Endodermal cell (in vitro differentiated cells): Measurements from ENCODE around the gene ATXN7L1. TPM values are rescaled to one million over a fixed set of nuclear protein-coding genes. Genes with fewer than 3 reads are reported as not detected.

ENCODE experiments used
- DNase-seq: peaks from one replicate; pipeline ENCODE4 v3.0.0-alpha.2; 2017
- H3K27ac ChIP-seq: 2 replicates; pipeline ENCODE4 v1.5.1; 2013; ENCODE audit warnings: mild to moderate bottlenecking, low read depth, low read length, moderate library complexity
- H3K27me3 ChIP-seq: 2 replicates; pipeline ENCODE4 v1.6.1; 2013; ENCODE audit warnings: mild to moderate bottlenecking, low read length, moderate library complexity; ENCODE audit not compliant: insufficient read depth, control insufficient read depth, poor library complexity, severe bottlenecking
- H3K36me3 ChIP-seq: 2 replicates; pipeline ENCODE4 v1.7.0; 2013; ENCODE audit warnings: mild to moderate bottlenecking, low read length, moderate library complexity; ENCODE audit not compliant: control insufficient read depth, insufficient read depth
- H3K4me1 ChIP-seq: one replicate; pipeline ENCODE4 v1.7.0; 2013; ENCODE audit warnings: low read length; ENCODE audit not compliant: control insufficient read depth, insufficient read depth
- H3K4me3 ChIP-seq: 2 replicates; pipeline ENCODE4 v1.5.1; 2013; ENCODE audit warnings: mild to moderate bottlenecking, low read length, moderate library complexity
- H3K9ac ChIP-seq: 2 replicates; pipeline ENCODE4 v1.6.1; 2013; ENCODE audit warnings: mild to moderate bottlenecking, low read length, moderate library complexity; ENCODE audit not compliant: poor library complexity, severe bottlenecking; ENCODE audit errors: extremely low read depth
- H3K9me3 ChIP-seq: 2 replicates; pipeline ENCODE4 v1.6.1; 2013; ENCODE audit warnings: mild to moderate bottlenecking, low read length, moderate library complexity; ENCODE audit not compliant: control insufficient read depth
- H3K27ac Mint-ChIP-seq: 2 replicates; pipeline ENCODE4 v1.8.0; 2020; ENCODE audit warnings: mixed read lengths
- H3K27me3 Mint-ChIP-seq: 2 replicates; pipeline ENCODE4 v1.8.0; 2021; ENCODE audit warnings: mild to moderate bottlenecking, mixed read lengths; ENCODE audit not compliant: insufficient read depth
- H3K36me3 Mint-ChIP-seq: 2 replicates; pipeline ENCODE4 v1.8.0; 2020; ENCODE audit warnings: low read depth, mixed read lengths
- H3K4me1 Mint-ChIP-seq: 2 replicates; pipeline ENCODE4 v1.8.0; 2020; ENCODE audit warnings: mixed read lengths
- H3K4me3 Mint-ChIP-seq: 2 replicates; pipeline ENCODE4 v1.8.0; 2020; ENCODE audit warnings: mild to moderate bottlenecking, moderate library complexity, mixed read lengths
- H3K9me3 Mint-ChIP-seq: 2 replicates; pipeline ENCODE4 v1.8.0; 2020; ENCODE audit warnings: mild to moderate bottlenecking, mixed read lengths
- CTCF ChIP-seq: fragments of 200-600 bp; sonication (generic); conservative IDR thresholded peaks from 2 replicates; pipeline ENCODE4 v1.5.0; 2021; ENCODE audit warnings: antibody characterized with exemption, mild to moderate bottlenecking
- WGBS, 2 experiments: methylation state at CpG; one replicate each; pipeline versions ENCODE4 v1.1.5 to v1.1.7; 2013; ENCODE audit warnings: missing lambda C conversion rate in 2 of 2, mixed read lengths in 1 of 2; ENCODE audit not compliant: insufficient coverage in 1 of 2, insufficient read length in 1 of 2; 5-methylcytosine and 5-hydroxymethylcytosine counted together
- total RNA-seq, 2 donors: library from RNA; stranded (reverse); fragmentation: NEBNext Ultra II Directional in 1 of 2; extraction: Animal tissue kit (Norgen Biotek cat#: 25700) in 1 of 2; gene quantifications; 2 replicates in 1 of 2; 3 replicates in 1 of 2; pipeline ENCODE4 v1.2.1, GENCODE V29; 2021

The ATXN7L1 gene
- total RNA-seq, 2 donors from 2014 or later: 16.9 to 30.4 TPM

- no peak for DNase-seq
- Mint-ChIP-seq H3K9me3 (no peaks in the 10 kb centered on the region), H3K27me3 (no peaks in the 10 kb centered on the region), H3K27ac (no peak overlapping the region), H3K4me1 (peaks cover 52% of the 10 kb centered on the region), H3K4me3 (no peak overlapping the region), H3K36me3 (peaks cover 8% of the 10 kb centered on the region)
- Histone ChIP-seq H3K9me3 (no peaks in the 10 kb centered on the region), H3K36me3 (no peaks in the 10 kb centered on the region), H3K27me3 (no peaks in the 10 kb centered on the region), H3K4me1 (peaks cover 16% of the 10 kb centered on the region), H3K4me3 (no peak overlapping the region), H3K27ac (no peak overlapping the region), H3K9ac (no peak overlapping the region)
- WGBS, 2 experiments: 89 to 92% methylated on average over 5 to 7 of the region's 8 CpGs
- TF ChIP-seq CTCF: no peak
Observed at GRCh38 chr7:105794741-105795729, 81.4 kb downstream of the ATXN7L1 start.

- H3K27me3 ChIP-seq: no peaks in the 10 kb centered on the region
- peaks cover 7% of the 10 kb centered on the region for H3K4me1 ChIP-seq
- H3K36me3 ChIP-seq: no peaks in the 10 kb centered on the region
- no peaks in the 10 kb centered on the region for H3K27me3 Mint-ChIP-seq
- H3K4me3 Mint-ChIP-seq: no peak overlapping the region
- H3K27ac ChIP-seq: no peak overlapping the region
- H3K9me3 Mint-ChIP-seq: no peaks in the 10 kb centered on the region
- TF ChIP-seq CTCF: no peak
- H3K4me1 Mint-ChIP-seq: peaks cover 31% of the 10 kb centered on the region
- 84 to 94% methylated on average over 5 to 8 of the region's 8 CpGs for WGBS, 2 experiments
- no peak overlapping the region for H3K9ac ChIP-seq
- no peaks in the 10 kb centered on the region for H3K9me3 ChIP-seq
- no peak overlapping the region for H3K27ac Mint-ChIP-seq
- no peak overlapping the region for H3K4me3 ChIP-seq
- DNase-seq: no peak
- H3K36me3 Mint-ChIP-seq: peaks cover 7% of the 10 kb centered on the region
Observed at GRCh38 chr7:105792488-105793370, 83.7 kb downstream of the ATXN7L1 start.

- peak overlapping the region; percentile 17 for H3K27ac Mint-ChIP-seq
- H3K4me1 Mint-ChIP-seq: peaks cover 24% of the 10 kb centered on the region
- peaks cover 10% of the 10 kb centered on the region for H3K36me3 Mint-ChIP-seq
- H3K9me3 ChIP-seq: no peaks in the 10 kb centered on the region
- H3K9ac ChIP-seq: no peak overlapping the region
- DNase-seq: no peak
- WGBS, 2 experiments: 80 to 87% methylated on average over 3 to 8 of the region's 8 CpGs
- peaks cover 3% of the 10 kb centered on the region for H3K4me1 ChIP-seq
- H3K27me3 ChIP-seq: no peaks in the 10 kb centered on the region
- H3K4me3 Mint-ChIP-seq: no peak overlapping the region
- no peaks in the 10 kb centered on the region for H3K9me3 Mint-ChIP-seq
- H3K4me3 ChIP-seq: no peak overlapping the region
- H3K27me3 Mint-ChIP-seq: no peaks in the 10 kb centered on the region
- no peak overlapping the region for H3K27ac ChIP-seq
- TF ChIP-seq CTCF: peak; percentile 37
- H3K36me3 ChIP-seq: no peaks in the 10 kb centered on the region
Observed at GRCh38 chr7:105791926-105792325, 84.5 kb downstream of the ATXN7L1 start.
